Mucosa of stomach (tissue), 1 donor: ENCODE results near the gene CHERP.
"Not testable (repeated sequence)": the region's sequence is repeated elsewhere in the genome, so short reads cannot be mapped to it uniquely, and the experiment has no call there.

Experiments
- H3K27me3 ChIP-seq: one replicate; pipeline ENCODE4 v1.7.0; 2013; ENCODE audit warnings: mild to moderate bottlenecking, low read length; ENCODE audit not compliant: control insufficient read depth, insufficient read depth
- H3K36me3 ChIP-seq: one replicate; pipeline ENCODE4 v1.7.0; 2013; ENCODE audit warnings: low read length; ENCODE audit not compliant: control insufficient read depth, insufficient read depth
- H3K4me1 ChIP-seq: one replicate; pipeline ENCODE4 v1.7.0; 2013; ENCODE audit warnings: mild to moderate bottlenecking, low read length; ENCODE audit not compliant: control insufficient read depth, insufficient read depth
- H3K4me3 ChIP-seq: one replicate; pipeline ENCODE4 v1.7.0; 2013; ENCODE audit warnings: low read length
- H3K9ac ChIP-seq: one replicate; pipeline ENCODE4 v1.7.0; 2013; ENCODE audit warnings: mild to moderate bottlenecking, low read length, moderate library complexity
- H3K9me3 ChIP-seq: one replicate; pipeline ENCODE4 v1.7.0; 2013; ENCODE audit warnings: mild to moderate bottlenecking, low read length, moderate library complexity; ENCODE audit not compliant: control insufficient read depth
- donor health status: Pancreatic carcinoma.

The CHERP gene

DNA sequence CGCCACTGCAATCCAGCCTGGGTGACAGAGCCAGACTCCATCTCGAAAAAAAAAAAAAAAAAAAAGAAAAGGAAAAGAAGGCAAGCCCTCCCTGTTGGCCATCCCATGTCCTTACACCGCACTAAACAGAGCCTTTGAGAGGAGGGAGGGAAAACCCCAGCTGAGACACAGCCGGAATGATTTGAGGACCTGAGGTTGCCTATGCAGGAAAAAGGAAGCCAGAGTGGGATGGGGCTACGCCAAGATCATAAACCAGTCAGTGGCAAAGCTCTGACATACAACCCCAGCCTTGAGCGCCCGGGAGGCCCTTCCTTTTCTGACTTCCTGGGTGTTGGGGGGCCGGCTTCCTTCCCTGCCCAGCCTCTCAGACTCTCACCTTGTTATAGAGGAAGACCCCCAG lies 12.5 kb upstream of the CHERP start:
- Histone ChIP-seq H3K27me3 (no peaks in the 10 kb centered on the region), H3K36me3 (peaks cover 9% of the 10 kb centered on the region), H3K4me1 (no peaks in the 10 kb centered on the region)

DNA sequence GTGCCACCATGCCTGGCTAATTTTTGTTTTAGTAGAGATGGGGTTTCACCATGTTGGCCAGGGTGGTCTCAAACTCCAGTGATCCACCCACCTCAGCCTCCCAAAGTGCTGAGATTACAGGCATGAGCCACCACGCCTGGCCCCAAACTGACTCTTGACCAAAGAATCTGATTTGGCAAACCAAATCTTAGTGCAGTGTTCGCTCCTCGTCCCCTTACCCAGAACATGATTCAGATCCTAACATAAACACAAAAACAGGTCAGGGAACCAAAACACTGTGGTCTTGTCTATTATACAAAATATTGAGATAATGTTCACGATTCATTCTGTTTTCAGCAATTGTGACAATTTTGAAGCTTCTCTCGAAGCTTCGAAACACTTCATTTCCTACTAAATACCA lies 9.7 kb upstream of the CHERP start:
- H3K4me1 ChIP-seq, H3K9me3 ChIP-seq, H3K9ac ChIP-seq, H3K4me3 ChIP-seq, H3K36me3 ChIP-seq, H3K27me3 ChIP-seq: not testable (repeated sequence)

More for the DNA sequence above, 12.5 kb upstream of the CHERP start:
- no peaks in the 10 kb centered on the region for H3K9me3 ChIP-seq
- no peak overlapping the region for H3K4me3 ChIP-seq
- no peak overlapping the region for H3K9ac ChIP-seq

DNA sequence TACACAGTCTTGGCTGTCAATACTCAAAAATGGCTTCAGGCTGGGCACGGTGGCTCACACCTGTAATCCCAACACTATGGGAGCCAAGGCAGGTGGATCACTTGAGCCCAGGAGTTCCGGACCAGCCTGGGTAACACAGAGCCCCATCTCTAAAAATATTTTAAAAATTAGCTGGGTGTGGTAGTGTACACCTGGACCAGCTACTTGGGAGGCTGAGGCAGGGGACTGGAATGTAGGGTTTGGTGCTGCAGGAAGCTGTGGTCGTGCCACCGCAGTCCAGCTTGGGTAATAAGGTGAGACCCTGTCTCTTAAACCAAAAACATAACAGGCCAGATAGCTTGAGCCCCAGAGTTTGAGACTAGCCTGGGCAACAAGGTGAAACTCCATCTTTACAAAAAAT lies 6.7 kb upstream of the CHERP start:
- no peak overlapping the region for H3K4me3 ChIP-seq
- no peak overlapping the region for H3K9ac ChIP-seq
- H3K9me3 ChIP-seq: no peaks in the 10 kb centered on the region
- no peaks in the 10 kb centered on the region for H3K27me3 ChIP-seq
- no peaks in the 10 kb centered on the region for H3K4me1 ChIP-seq
- peaks cover 9% of the 10 kb centered on the region for H3K36me3 ChIP-seq

DNA sequence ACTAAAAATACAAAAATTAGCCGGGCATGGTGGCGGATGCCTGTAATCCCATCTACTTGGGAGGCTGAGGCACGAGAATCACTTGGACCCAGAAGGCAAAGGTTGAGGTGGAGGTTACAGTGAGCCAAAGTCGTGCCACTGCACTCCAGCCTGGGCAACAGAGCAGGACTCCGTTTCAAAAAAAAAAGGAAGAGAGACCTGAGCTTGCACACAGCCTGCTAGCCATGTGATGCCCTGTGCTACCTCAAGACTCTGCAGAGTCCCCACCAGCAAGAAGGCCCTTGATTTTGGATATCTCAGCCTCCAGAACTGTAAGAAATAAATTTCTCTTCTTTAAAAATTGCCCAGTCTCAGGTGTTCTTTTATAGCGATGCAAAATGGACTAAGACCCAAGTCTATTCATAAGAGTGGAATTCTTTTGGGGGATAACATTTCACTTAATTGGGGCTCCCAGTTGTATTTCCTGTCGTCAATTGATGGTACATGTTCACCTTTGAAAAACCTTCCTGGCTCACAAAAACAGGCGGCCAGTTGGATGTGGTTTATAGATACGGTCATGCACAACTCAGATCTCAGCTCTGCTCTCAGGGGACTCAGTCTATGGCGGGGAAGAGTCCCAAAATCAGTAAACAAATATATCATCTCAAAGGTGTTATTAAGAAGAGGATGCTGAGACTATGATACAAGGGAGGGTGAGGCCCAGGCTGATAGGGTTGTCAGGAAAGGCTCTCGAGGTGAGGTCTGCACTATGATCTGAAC lies 2.4 kb upstream of the CHERP start:
- Histone ChIP-seq H3K4me1 (peaks cover 17% of the 10 kb centered on the region), H3K36me3 (no peaks in the 10 kb centered on the region), H3K9ac (no peak overlapping the region), H3K4me3 (no peak overlapping the region), H3K27me3 (no peaks in the 10 kb centered on the region), H3K9me3 (no peaks in the 10 kb centered on the region)

DNA sequence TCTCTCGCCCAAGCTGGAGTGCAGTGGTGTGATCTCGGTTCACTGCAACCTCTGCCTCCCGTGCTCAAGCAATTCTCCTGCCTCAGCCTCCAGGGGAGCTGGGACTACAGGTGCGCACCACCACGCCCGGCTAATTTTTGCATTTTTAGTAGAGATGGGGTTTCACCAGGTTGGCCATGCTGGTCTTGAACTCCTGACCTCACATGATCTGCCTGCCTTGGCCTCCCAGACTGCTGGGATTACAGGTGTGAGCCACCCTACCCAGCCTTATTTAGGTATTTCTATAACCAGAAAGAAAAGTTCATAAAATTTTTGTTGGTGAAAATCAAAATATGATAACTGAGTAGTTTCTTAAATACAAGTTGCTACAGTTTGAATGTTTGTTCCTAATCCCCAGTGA lies 1.5 kb upstream of the CHERP start:
- Histone ChIP-seq H3K4me3 (peak overlapping the region; percentile 74), H3K4me1 (peaks cover 17% of the 10 kb centered on the region)
- H3K36me3 ChIP-seq, H3K27me3 ChIP-seq, H3K9ac ChIP-seq, H3K9me3 ChIP-seq: not testable (repeated sequence)

DNA sequence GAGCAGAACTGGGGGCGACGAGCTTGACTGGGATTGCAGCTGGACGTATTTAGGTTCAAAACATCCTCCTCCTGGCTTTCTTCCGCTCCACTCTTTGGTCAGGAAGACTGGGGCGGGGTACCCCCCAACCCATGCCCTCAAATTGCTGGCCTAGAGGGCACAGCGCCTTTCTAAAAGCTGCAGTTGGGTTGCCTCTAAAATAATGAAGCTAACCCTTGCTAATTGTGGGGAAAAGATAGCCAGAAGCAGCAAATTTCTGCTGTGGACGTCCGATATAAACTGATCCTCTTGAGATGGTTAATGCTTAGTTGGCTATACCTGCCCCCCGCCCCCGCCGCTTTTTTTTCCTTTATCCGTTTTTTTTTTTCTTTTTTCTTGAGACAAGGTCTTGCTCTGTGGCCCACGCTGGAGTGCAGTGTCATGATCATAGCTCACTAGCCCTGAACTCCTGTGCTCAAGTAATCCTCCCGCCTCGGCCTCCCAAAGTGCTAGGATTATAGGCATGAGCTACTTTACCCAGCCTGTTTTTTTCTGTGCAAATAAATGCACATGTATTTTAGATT lies 754 bp upstream of the CHERP start:
- Histone ChIP-seq H3K9me3 (no peaks in the 10 kb centered on the region), H3K4me3 (peak overlapping the region; percentile 74), H3K36me3 (no peaks in the 10 kb centered on the region), H3K4me1 (peaks cover 17% of the 10 kb centered on the region), H3K27me3 (no peaks in the 10 kb centered on the region), H3K9ac (peak overlapping the region; percentile 97)

DNA sequence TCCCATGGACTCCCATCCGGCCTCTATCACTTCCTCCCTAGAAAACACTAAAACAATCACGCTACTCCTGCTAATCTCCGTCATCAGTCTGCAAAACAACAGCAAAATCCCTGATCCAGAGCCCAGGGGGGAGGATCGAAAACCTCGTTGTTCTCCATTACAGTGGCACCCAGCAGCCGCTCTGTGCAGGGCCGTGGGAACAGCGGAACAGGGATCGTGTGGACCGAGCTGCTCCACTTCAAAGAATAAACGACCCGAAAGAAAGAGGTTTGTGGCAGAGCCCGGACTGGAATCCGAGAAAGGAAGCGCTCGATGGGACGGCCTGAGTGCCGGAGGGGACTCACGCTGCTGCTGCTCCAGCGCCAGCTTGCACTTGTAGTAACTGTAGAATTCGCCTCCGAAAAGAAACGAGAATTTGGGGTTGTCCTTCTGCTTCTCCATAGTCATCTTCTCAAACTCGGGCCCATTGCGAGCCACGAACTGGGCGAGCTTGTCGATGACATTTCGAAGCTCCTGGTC lies 652 bp downstream of the CHERP start:
- no peaks in the 10 kb centered on the region for H3K9me3 ChIP-seq
- H3K4me1 ChIP-seq: peaks cover 17% of the 10 kb centered on the region
- H3K9ac ChIP-seq: peak overlapping the region; percentile 97
- H3K27me3 ChIP-seq: no peaks in the 10 kb centered on the region
- peak overlapping the region; percentile 74 for H3K4me3 ChIP-seq
- H3K36me3 ChIP-seq: no peaks in the 10 kb centered on the region

DNA sequence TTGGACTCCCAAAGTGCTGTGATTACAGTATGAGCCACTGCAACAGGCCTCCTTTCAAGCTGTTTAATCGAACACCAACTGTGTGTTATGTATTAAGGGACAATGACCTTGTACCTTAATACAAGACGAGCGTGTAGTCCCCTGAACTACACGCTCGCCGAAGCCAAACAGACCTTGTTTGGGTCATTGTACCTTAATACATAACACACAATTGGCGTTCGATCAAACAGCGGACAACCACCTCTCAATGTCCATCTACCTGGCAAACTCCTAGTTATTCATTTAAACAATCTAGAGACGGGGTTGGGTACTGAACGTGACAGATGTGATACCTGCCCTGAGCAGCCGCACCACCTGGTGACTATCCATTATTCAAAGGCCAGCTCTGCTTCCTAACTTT lies 1.3 kb downstream of the CHERP start:
- no peaks in the 10 kb centered on the region for H3K36me3 ChIP-seq
- H3K9me3 ChIP-seq: no peaks in the 10 kb centered on the region
- H3K4me1 ChIP-seq: peaks cover 17% of the 10 kb centered on the region
- no peaks in the 10 kb centered on the region for H3K27me3 ChIP-seq
- H3K4me3 ChIP-seq: peak overlapping the region; percentile 74
- peak overlapping the region; percentile 97 for H3K9ac ChIP-seq

DNA sequence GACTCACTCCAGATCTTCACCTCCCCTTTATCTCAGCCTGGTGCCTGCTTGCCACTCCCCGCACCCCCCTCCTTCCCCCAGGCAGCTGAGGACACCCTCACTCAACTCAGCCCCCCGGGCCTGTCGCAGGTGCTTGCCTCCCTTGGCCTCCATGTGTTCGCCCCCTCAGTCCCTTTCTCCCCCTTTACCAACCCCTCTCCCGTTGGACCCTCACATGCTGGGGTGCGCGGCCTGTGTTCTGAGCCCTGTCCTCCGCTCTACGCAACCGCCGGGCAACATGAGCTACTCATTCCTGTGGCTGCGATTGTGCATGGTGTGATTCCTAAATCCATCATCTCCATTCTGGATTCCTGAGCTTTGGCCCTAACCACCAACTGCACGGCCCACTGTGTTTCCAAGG lies 5.1 kb downstream of the CHERP start:
- Histone ChIP-seq H3K27me3 (no peaks in the 10 kb centered on the region), H3K4me1 (peaks cover 11% of the 10 kb centered on the region), H3K4me3 (no peak overlapping the region), H3K36me3 (peaks cover 6% of the 10 kb centered on the region), H3K9me3 (no peaks in the 10 kb centered on the region), H3K9ac (no peak overlapping the region)

DNA sequence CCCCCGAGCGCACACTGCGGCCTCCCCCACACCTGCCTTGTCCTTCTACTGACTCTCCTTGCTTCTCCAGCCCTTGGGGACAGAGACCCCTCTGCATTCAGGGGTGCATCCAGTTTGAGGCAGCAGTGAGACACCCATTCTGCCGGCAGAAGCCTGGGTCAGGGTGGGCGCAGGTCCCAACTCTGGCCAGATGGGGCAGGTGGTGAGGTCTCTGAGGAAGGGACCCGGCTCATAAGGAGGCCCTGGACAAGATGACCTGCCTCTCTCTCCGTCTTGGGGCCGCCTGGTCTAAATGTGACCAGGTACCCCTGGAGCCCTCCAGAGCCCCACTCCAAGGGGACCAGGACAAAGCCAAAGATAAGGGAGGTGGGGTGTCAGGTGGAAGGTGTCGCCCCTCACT lies 6.1 kb downstream of the CHERP start:
- Histone ChIP-seq H3K9ac (no peak overlapping the region), H3K36me3 (peaks cover 12% of the 10 kb centered on the region), H3K4me3 (no peak overlapping the region), H3K9me3 (no peaks in the 10 kb centered on the region), H3K4me1 (peaks cover 6% of the 10 kb centered on the region), H3K27me3 (no peaks in the 10 kb centered on the region)

DNA sequence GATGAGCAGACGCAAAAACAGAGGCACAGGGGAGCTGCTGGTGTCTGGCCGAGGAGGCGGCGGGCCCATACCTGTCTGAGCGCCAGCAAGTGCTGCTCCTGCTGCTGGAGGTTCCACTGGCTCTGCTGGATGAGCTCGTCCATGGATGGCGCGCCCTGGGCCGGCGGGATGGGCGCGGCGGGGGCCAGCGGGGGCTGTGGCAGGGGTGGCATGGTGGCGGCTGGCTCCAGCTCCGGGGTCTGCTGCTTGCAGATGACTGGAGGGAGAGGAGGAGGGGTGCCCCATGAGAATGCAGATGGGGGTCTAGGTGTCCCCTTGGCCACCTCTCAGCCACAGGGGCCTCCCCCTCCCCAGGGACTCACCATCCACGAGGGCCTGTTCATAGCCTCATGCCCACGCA lies 6.9 kb downstream of the CHERP start:
- Histone ChIP-seq H3K27me3 (no peaks in the 10 kb centered on the region), H3K4me1 (no peaks in the 10 kb centered on the region), H3K36me3 (peaks cover 12% of the 10 kb centered on the region), H3K4me3 (no peak overlapping the region), H3K9ac (no peak overlapping the region), H3K9me3 (no peaks in the 10 kb centered on the region)

DNA sequence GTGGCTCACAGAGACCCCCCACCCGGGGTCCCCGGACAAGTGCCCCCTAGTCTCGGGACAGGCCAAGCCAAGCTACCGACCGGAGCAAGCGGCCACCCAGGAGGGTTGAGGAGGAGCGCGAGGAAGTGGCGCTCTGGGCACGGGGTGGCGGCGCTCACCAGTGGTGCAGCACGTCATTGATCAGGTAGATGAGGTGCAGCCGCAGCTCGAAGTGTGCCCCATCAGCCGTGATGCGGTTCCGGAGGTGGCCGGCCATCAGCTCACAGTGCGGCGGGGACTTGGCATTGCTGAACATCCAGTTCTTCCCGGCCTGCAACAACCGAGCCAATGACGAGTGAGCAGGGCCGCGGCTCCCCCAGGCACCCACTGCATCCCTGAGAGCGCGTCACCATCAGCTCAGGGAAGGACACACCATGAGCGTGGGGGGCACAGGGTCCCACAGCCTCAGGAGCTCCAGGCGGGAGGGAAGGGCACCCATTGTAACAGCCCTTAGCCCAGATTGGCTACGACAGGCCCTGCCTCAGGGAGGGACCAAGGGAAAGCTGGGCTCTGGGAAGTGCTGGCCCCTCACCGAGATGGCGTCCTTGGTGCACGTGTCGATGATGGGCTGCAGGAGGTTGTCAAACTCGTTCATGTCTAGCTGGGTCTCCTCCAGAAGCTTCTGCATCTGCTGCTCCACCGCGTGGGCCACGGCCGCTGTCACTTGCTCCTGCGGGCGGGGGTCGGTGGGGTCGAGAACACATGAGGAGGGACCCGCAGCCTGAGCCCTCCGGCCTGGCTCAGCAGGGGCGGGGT lies 9.6 kb downstream of the CHERP start:
- Histone ChIP-seq H3K4me3 (no peak overlapping the region), H3K9me3 (no peaks in the 10 kb centered on the region), H3K27me3 (no peaks in the 10 kb centered on the region), H3K9ac (no peak overlapping the region), H3K4me1 (no peaks in the 10 kb centered on the region), H3K36me3 (peaks cover 24% of the 10 kb centered on the region)
